ENCODE results near the gene GSS. TPM values are rescaled to one million over a fixed set of nuclear protein-coding genes. Genes with fewer than 3 reads are reported as not detected.
A peak's percentile ranks its signal among the peaks of the same experiment; 100 is the strongest.

The GSS gene
- polyA plus RNA-seq, 1 experiment, result 110 TPM

DNA sequence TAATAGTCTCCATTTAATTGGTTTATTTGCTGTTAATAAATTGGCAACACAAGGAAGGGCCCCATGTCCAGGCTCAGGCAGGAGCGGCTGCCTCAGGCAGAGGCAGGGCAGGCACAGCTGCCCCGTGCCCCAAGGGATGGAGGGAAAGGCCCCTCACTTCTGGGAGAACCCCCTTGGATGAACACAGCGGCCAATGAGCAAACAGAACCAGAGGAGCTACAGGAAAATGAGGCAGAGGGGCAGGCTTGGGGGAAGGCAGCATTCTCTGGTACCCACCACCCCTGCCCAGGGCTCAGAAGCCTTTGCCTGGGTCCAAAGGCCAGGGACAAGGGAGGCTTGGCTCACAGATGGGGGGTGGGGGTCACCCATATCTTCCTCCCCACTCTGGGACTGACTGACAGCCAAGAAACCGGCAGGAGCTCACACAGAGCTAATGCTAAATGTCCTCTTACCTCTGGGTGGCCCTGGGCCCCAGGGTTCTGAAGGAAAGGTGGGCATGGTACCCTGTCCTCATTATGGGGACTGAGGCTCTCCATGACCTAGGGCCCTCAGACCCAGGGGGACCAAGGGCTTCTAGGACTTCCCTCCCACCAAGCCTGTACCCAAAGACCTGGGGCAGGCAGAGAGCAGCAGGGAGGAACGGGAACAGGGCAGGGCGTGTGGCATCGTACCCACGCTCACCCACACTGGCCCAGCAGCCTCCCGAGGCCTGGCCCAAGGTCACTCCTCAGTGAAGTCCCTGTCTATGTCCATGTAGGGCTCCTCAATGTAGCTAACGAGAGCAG is 47.0 kb upstream of the GSS start:
- H3K27me3 ChIP-seq (ENCODE audit: control insufficient read depth, insufficient read depth, low read length), result no peaks in the 10 kb centered on the region
- TF ChIP-seq, protein P1, sequence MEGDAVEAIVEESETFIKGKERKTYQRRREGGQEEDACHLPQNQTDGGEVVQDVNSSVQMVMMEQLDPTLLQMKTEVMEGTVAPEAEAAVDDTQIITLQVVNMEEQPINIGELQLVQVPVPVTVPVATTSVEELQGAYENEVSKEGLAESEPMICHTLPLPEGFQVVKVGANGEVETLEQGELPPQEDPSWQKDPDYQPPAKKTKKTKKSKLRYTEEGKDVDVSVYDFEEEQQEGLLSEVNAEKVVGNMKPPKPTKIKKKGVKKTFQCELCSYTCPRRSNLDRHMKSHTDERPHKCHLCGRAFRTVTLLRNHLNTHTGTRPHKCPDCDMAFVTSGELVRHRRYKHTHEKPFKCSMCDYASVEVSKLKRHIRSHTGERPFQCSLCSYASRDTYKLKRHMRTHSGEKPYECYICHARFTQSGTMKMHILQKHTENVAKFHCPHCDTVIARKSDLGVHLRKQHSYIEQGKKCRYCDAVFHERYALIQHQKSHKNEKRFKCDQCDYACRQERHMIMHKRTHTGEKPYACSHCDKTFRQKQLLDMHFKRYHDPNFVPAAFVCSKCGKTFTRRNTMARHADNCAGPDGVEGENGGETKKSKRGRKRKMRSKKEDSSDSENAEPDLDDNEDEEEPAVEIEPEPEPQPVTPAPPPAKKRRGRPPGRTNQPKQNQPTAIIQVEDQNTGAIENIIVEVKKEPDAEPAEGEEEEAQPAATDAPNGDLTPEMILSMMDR (IDR thresholded peaks at IDR 0.05; ENCODE audit: insufficient read depth, low read depth, low read length), result no peak
- H3K4me3 ChIP-seq (ENCODE audit: low read depth, low read length), result no peak overlapping the region
- POLR2A ChIA-PET, result no interaction called here
- no peak for DNase-seq (ENCODE audit: low read depth)
- CTCF ChIA-PET, result interaction anchor here (1.3 to 3.7 kb wide), 3 partner anchors 12 to 129 kb away, joined by 3 to 17 read pairs (median 7); partner anchors contain the start of gene GGT7
- peaks cover 71% of the 10 kb centered on the region for H3K36me3 ChIP-seq (ENCODE audit: control insufficient read depth, insufficient read depth, low read length)

DNA sequence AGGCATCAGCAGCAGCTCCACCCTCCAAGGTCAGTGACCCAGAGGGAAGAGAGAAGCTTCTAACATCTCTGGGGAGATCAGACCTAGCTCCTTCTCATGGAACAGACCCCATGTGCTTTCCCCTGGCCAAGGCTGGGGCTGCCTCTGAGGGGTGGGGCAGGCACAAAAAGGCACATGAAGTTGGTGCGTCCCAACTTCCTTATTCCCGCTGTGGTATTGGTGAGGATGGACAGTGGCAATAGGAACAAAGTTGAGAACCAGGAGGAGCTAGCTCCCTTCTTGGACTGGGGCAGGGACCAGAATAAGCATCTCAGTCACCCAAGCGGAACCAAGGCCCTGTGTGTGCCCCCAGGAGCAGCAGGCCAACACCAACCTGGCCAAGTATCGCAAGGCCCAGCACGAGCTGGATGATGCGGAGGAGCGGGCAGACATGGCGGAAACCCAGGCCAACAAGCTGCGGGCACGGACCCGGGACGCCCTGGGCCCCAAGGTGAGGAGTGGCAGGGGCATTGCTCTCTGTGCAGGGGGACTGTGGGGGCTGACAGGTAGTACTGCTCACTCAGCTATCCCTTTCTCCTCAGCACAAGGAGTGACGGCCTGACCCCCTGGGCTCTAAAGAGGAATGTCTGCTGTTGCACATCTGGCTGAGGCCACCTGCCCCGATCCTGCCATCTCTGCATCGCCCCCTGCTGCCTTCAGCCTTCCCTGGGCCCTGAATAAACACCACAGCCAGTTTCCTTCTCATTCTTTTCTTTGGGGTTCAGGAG is 46.2 kb upstream of the GSS start:
- no peak for DNase-seq (ENCODE audit: low read depth)
- CTCF ChIA-PET, result interaction anchor here (0.7 to 3.7 kb wide), 5 partner anchors 9 to 137 kb away, joined by 3 to 17 read pairs (median 6); partner anchors contain the start of gene GGT7
- no peaks in the 10 kb centered on the region for H3K27me3 ChIP-seq (ENCODE audit: control insufficient read depth, insufficient read depth, low read length)
- TF ChIP-seq, protein P1 (IDR thresholded peaks at IDR 0.05; ENCODE audit: insufficient read depth, low read depth, low read length), result peak; percentile 37; the same call in 1 of the 2 replicates
- POLR2A ChIA-PET, result no interaction called here
- H3K36me3 ChIP-seq (ENCODE audit: control insufficient read depth, insufficient read depth, low read length), result peaks cover 67% of the 10 kb centered on the region
- no peak overlapping the region for H3K4me3 ChIP-seq (ENCODE audit: low read depth, low read length)

DNA sequence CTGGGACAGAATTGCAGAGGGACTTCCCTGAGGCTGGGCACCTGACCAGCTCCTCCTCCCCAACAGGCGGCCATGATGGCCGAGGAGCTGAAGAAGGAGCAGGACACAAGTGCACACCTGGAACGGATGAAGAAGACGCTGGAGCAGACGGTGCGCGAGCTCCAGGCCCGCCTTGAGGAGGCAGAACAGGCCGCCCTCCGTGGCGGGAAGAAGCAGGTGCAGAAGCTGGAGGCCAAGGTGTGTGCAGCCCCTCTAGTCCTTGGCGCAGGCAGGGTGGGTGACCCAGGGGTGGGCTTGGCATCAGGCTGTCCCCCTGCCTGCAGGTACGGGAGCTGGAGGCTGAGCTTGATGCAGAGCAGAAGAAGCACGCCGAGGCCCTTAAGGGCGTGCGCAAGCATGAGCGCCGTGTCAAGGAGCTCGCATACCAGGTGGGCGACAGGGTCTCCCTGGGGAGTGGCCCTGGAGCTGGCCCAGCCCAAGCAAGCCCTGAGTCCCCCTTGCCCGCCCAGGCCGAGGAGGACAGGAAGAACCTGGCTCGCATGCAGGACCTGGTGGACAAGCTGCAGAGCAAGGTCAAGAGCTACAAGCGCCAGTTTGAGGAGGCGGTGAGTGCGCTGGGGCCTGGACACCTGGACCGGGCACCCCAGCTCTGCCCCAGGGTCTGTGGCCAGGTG is 45.5 kb upstream of the GSS start:
- Histone ChIP-seq H3K36me3 (ENCODE audit: control insufficient read depth, insufficient read depth, low read length) (peaks cover 65% of the 10 kb centered on the region), H3K4me3 (ENCODE audit: low read depth, low read length) (no peak overlapping the region), H3K27me3 (ENCODE audit: control insufficient read depth, insufficient read depth, low read length) (no peaks in the 10 kb centered on the region)
- DNase-seq (ENCODE audit: low read depth), result no peak
- TF ChIP-seq, protein P1 (IDR thresholded peaks at IDR 0.05; ENCODE audit: insufficient read depth, low read depth, low read length), result no peak
- CTCF ChIA-PET, result interaction anchor here (0.7 to 3.7 kb wide), 5 partner anchors 10 to 136 kb away, joined by 3 to 17 read pairs (median 6); partner anchors contain the start of gene GGT7
- POLR2A ChIA-PET, result interaction anchor here (1.1 kb wide), 1 partner anchor 121 kb away, joined by 3 read pairs; no protein-coding TSS in a partner anchor

- Histone ChIP-seq H3K27me3 (ENCODE audit: control insufficient read depth, insufficient read depth, low read length) (no peaks in the 10 kb centered on the region), H3K4me3 (ENCODE audit: low read depth, low read length) (no peak overlapping the region), H3K36me3 (ENCODE audit: control insufficient read depth, insufficient read depth, low read length) (peaks cover 65% of the 10 kb centered on the region)
- POLR2A ChIA-PET, result interaction anchor here (1.1 kb wide), 1 partner anchor 120 kb away, joined by 3 read pairs; no protein-coding TSS in a partner anchor
- DNase-seq (ENCODE audit: low read depth), result no peak
- TF ChIP-seq, protein P1 (IDR thresholded peaks at IDR 0.05; ENCODE audit: insufficient read depth, low read depth, low read length), result no peak
- CTCF ChIA-PET, result interaction anchor here (1.9 to 3.7 kb wide), 3 partner anchors 11 to 126 kb away, joined by 6 to 17 read pairs (median 6); partner anchors contain the start of gene GGT7
Measured at GRCh38 chr20:35000311-35000921, 44.8 kb upstream of the GSS start.
